ENCODE measurements around the gene ATF7IP2.

DNA sequence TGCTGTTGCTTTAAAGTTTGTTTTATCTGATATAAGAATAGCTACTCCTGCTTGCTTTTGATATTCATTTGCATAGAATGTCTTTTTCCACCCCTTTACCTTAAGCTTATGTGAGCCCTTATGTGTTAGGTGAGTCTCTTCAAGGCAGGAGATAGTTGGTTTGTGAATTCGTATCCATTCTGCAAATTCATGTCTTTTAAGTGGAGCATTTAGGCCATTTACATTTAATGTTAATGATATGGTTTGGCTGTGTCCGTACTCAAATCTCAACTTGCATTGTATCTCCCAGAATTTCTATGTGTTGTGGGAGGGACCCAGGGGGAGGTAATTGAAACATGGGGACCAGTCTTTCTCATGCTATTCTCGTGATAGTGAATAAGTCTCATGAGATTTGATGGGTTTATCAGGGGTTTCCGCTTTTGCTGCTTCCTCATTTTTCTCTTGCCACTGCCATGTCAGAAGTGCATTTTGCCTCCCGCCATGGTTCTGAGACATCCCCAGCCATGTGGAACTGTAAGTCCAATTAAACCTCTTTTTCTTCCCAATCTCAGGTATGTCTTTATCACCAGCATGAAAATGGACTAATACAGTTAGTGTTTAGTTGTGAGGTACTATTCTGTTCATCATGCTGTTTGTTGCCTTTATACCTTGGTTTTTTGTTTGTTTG is 27.2 kb downstream of the ATF7IP2 start:
- TF ChIP-seq, protein P1, sequence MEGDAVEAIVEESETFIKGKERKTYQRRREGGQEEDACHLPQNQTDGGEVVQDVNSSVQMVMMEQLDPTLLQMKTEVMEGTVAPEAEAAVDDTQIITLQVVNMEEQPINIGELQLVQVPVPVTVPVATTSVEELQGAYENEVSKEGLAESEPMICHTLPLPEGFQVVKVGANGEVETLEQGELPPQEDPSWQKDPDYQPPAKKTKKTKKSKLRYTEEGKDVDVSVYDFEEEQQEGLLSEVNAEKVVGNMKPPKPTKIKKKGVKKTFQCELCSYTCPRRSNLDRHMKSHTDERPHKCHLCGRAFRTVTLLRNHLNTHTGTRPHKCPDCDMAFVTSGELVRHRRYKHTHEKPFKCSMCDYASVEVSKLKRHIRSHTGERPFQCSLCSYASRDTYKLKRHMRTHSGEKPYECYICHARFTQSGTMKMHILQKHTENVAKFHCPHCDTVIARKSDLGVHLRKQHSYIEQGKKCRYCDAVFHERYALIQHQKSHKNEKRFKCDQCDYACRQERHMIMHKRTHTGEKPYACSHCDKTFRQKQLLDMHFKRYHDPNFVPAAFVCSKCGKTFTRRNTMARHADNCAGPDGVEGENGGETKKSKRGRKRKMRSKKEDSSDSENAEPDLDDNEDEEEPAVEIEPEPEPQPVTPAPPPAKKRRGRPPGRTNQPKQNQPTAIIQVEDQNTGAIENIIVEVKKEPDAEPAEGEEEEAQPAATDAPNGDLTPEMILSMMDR (IDR thresholded peaks at IDR 0.05; ENCODE audit: insufficient read depth, low read depth, low read length), result no peak
- no peak for TF ChIP-seq EZH2 (IDR thresholded peaks at IDR 0.05; ENCODE audit: insufficient read depth, low read length)
